Measurements from ENCODE around the gene GTF2A1L. TPM values are rescaled to one million over a fixed set of nuclear protein-coding genes. Genes with fewer than 3 reads are reported as not detected.

GTF2A1L gene
- total RNA-seq, 2 experiments from 2014 or later, result not detected

- no peaks in the 10 kb centered on the region for H3K79me2 ChIP-seq (ENCODE audit: insufficient read depth, low read depth, low read length)
- H3K4me1 ChIP-seq (ENCODE audit: insufficient read depth, low read length, poor library complexity, severe bottlenecking), result no peaks in the 10 kb centered on the region
- no peaks in the 10 kb centered on the region for H4K20me1 ChIP-seq (ENCODE audit: insufficient read depth, low read length)
- H3K36me3 ChIP-seq (ENCODE audit: insufficient read depth, low read length), result no peaks in the 10 kb centered on the region
- ChIA-PET CTCF (ENCODE audit: unreplicated experiment) (no interaction called here), POLR2A (no interaction called here)
- intact Hi-C loops (cut with micrococcal nuclease; ENCODE audit: unreplicated experiment), result no loop called here
- no TSS peak for BruUV-seq (replicated peaks)
- H3K4me2 ChIP-seq (ENCODE audit: low read length), result no peak overlapping the region
- H2AFZ ChIP-seq (ENCODE audit: low read length), result no peak overlapping the region
- no peaks in the 10 kb centered on the region for H3K9me2 ChIP-seq (ENCODE audit: insufficient read depth, low read length)
- H3K9me3 ChIP-seq (ENCODE audit: low read length), result no peaks in the 10 kb centered on the region
- H3K27ac ChIP-seq (ENCODE audit: low read depth, low read length, poor library complexity, severe bottlenecking), result no peak overlapping the region
- TF ChIP-seq CTCF (conservative IDR thresholded peaks at IDR 0.05; ENCODE audit: low read length) (no peak), EZH2phosphoT487 (IDR thresholded peaks at IDR 0.05; ENCODE audit: borderline replicate concordance, low read depth, low read length) (no peak)
- H3K4me3 ChIP-seq (ENCODE audit: low read depth, low read length, poor library complexity, severe bottlenecking), result no peak overlapping the region
- DNase-seq (ENCODE audit: low spot score), result no peak
Observed at GRCh38 chr2:48724278-48724677, 106.6 kb downstream of the GTF2A1L start.

- no peaks in the 10 kb centered on the region for H4K20me1 ChIP-seq (ENCODE audit: insufficient read depth, low read length)
- TF ChIP-seq EZH2phosphoT487 (IDR thresholded peaks at IDR 0.05; ENCODE audit: borderline replicate concordance, low read depth, low read length), result no peak
- 0 out of 2 replicates have a peak, but pooled peaks have one; percentile 19 for TF ChIP-seq CTCF (conservative IDR thresholded peaks at IDR 0.05; ENCODE audit: low read length)
Observed at GRCh38 chr2:48725696-48726494, 108.2 kb downstream of the GTF2A1L start.

GRCh38 chr2:48727560-48727959, 109.9 kb downstream of the GTF2A1L start:
- POLR2A ChIA-PET, result interaction anchor here (0.6 to 1.4 kb wide), 3 partner anchors 11 to 311 kb away, joined by 3 to 5 read pairs (median 4); no protein-coding TSS in a partner anchor
- Histone ChIP-seq H2AFZ (ENCODE audit: low read length) (no peak overlapping the region), H3K79me2 (ENCODE audit: insufficient read depth, low read depth, low read length) (no peaks in the 10 kb centered on the region), H3K9me2 (ENCODE audit: insufficient read depth, low read length) (no peaks in the 10 kb centered on the region), H3K4me3 (ENCODE audit: low read depth, low read length, poor library complexity, severe bottlenecking) (no peak overlapping the region), H3K27ac (ENCODE audit: low read depth, low read length, poor library complexity, severe bottlenecking) (no peak overlapping the region), H3K9me3 (ENCODE audit: low read length) (no peaks in the 10 kb centered on the region), H3K4me2 (ENCODE audit: low read length) (no peak overlapping the region), H3K4me1 (ENCODE audit: insufficient read depth, low read length, poor library complexity, severe bottlenecking) (no peaks in the 10 kb centered on the region), H4K20me1 (ENCODE audit: insufficient read depth, low read length) (no peaks in the 10 kb centered on the region), H3K36me3 (ENCODE audit: insufficient read depth, low read length) (no peaks in the 10 kb centered on the region)
- peak; percentile 2 for DNase-seq (ENCODE audit: low spot score)
- no TSS peak for BruUV-seq (replicated peaks)
- CTCF ChIA-PET (ENCODE audit: unreplicated experiment), result no interaction called here
- TF ChIP-seq CTCF (conservative IDR thresholded peaks at IDR 0.05; ENCODE audit: low read length) (0 out of 2 replicates have a peak, but pooled peaks have one; percentile 33), EZH2phosphoT487 (IDR thresholded peaks at IDR 0.05; ENCODE audit: borderline replicate concordance, low read depth, low read length) (no peak)
- intact Hi-C loops (cut with micrococcal nuclease; ENCODE audit: unreplicated experiment), result loop anchor here (5.0 kb wide), 1 partner anchor 125 kb away; no protein-coding TSS in a partner anchor

More at GRCh38 chr2:48725696-48726494, 108.2 kb downstream of the GTF2A1L start:
- BruUV-seq (replicated peaks), result no TSS peak
- H3K4me1 ChIP-seq (ENCODE audit: insufficient read depth, low read length, poor library complexity, severe bottlenecking), result no peaks in the 10 kb centered on the region
- H3K79me2 ChIP-seq (ENCODE audit: insufficient read depth, low read depth, low read length), result no peaks in the 10 kb centered on the region
- ChIA-PET CTCF (ENCODE audit: unreplicated experiment) (no interaction called here), POLR2A (no interaction called here)
- H3K4me3 ChIP-seq (ENCODE audit: low read depth, low read length, poor library complexity, severe bottlenecking), result no peak overlapping the region
- no peaks in the 10 kb centered on the region for H3K9me3 ChIP-seq (ENCODE audit: low read length)
- H2AFZ ChIP-seq (ENCODE audit: low read length), result no peak overlapping the region
- H3K4me2 ChIP-seq (ENCODE audit: low read length), result no peak overlapping the region
- H3K36me3 ChIP-seq (ENCODE audit: insufficient read depth, low read length), result no peaks in the 10 kb centered on the region
- no peak for DNase-seq (ENCODE audit: low spot score)
- no peaks in the 10 kb centered on the region for H3K9me2 ChIP-seq (ENCODE audit: insufficient read depth, low read length)
- no peak overlapping the region for H3K27ac ChIP-seq (ENCODE audit: low read depth, low read length, poor library complexity, severe bottlenecking)
- intact Hi-C loops (cut with micrococcal nuclease; ENCODE audit: unreplicated experiment), result loop anchor here (5.0 kb wide), 1 partner anchor 124 kb away; no protein-coding TSS in a partner anchor
